Measurements from ENCODE around the gene TBC1D10B.

Gene TBC1D10B

DNA sequence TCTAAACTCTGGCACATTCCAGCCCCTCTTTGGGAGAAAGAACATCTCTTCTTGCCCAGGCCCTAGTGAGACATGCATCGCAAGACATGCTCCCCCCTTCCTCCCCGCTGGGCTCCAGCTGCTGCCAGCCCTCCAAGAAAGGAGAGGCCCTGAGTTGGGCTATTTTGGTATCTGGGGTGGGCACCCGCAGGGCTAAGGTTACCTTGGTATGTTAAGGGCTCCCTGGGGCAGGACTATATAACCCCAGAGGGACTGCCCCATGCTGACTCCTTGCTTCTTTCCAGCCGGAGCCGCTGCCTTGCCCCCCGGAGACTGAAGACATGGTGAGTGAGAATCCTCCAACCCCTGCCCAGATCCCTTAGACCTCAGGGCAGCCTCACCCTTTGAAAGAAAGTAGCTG, 4.2 kb upstream of the TBC1D10B start, which contains the start of gene MYL11:
Gene MYL11 (plus strand): TSS at position 265 of the 400 bp plus-strand sequence. CDS start 56 bp downstream, at position 321.
- DNase-seq (ENCODE audit: low read depth), result no peak

GRCh38 chr16:30372725-30373124, 2.4 kb upstream of the TBC1D10B start:
- no peak for DNase-seq (ENCODE audit: low read depth)

DNA sequence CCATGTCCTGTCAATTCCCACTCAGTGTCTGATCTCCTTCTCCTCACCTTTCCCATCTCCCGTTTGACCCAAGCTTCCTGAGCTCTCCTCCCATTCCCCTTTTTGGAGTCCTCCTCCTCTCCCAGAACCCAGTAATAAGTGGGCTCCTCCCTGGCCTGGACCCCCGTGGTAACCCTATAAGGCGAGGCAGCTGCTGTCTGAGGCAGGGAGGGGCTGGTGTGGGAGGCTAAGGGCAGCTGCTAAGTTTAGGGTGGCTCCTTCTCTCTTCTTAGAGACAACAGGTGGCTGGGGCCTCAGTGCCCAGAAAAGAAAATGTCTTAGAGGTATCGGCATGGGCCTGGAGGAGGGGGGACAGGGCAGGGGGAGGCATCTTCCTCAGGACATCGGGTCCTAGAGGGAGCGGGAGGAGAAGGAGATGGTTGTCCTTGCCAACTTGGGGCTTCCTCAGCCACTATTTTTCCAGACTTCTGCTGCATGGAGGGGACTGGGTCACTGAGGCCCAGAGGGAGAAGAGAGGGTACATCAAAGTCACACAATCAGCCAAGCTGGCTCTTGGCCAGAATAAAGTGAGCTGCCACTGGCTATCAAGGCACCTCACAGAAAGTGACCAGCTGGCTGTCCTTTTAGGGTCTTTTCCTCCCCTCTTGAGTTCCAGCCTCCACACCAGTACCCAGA, 1.9 kb upstream of the TBC1D10B start:
- no peak for DNase-seq (ENCODE audit: low read depth)

DNA sequence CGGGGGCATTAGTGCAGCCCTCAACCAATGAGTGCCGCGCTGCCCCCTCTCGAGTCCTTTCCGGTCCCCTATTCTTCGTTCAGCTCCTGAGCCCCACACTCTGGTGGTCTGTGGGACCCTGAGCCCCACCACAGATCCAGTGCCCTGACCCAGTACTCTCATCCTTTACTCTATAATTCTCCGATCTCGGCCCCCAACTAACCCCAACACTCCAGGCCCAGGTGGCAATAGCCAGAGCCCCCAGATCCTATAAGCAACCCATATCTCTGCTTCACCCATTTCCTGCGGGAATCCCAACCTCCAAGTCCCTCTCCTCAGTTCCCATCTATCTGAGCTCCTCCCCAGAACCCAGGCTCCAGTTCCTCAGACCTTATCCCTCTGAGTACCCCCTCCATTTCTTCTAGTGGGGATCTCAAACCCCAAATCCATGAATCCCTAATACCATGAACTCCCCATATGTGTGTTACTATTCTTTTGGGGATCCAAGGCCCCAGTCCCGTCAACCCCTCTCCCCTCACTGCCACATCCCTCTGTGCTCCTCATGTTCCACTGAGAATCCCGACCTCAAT, 1.0 kb upstream of the TBC1D10B start:
- no peak for DNase-seq (ENCODE audit: low read depth)

DNA sequence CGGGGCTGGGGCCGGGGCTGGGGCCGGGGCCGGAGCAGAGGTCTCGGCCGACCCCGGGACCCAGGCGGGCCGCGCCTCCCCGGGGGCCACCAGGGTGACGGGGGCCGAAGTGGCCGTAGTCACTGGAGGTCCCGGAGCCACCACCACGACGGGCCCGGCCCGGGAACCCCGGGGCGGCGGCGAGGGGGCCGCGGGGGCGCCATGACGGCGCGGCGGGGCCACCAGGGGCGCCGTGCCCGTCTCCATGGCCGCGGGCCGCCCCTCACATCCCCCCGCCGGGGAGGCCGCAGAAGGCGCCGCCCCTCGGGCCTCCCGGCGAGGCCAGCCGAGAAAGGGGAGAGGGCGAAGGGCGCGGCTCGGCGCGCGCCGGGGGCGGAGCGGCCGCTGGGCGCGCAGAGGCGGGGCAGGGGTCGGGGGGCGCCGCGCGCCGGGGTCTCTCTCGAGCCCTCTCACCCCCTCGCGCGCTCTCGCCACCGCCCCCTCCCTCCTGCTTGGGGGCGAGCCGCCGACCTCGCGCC, 297 bp downstream of the TBC1D10B start:
- no peak for DNase-seq (ENCODE audit: low read depth)

DNA sequence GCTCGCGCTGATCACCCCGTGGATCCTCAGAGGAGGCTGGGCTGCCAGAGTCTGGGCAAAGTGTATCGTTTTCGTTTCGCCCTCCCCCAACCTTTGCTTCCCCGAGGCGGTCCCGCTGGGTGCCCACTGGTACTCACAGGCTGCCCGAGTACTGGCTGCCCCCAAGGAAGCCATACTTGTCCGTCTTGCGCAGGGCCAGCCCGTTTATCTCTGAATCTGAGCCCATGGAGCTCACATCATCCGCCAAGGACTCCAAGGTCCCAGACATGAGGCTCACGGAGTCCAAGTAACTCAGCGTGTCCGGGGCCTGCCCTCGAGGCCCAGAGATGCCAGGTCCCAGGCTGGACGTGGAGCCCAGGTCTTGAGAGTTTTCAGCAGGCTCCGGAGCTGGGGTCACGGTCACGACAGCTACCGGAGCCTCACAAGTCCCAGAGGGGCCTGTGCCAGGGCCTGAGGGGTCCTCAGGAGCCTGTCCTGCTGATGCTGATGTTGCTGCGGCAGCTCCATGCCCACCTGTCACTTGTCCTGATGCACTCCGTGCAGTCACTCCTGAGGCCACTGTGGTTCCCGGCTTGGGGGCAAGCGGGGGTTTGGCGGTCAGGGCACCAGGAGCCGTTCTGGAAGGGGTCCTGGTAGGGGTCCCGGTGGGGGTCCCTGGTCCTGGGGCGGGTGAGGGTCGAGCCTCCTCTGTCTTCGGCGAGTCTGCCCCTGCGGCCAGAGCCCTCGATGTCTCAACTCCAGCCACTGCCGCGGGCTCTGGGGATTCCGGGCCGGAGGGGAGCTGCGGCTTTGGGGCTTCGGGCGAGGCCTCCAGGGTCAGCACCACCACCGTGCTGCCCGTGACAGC, 980 bp downstream of the TBC1D10B start:
- DNase-seq (ENCODE audit: low read depth), result no peak

DNA sequence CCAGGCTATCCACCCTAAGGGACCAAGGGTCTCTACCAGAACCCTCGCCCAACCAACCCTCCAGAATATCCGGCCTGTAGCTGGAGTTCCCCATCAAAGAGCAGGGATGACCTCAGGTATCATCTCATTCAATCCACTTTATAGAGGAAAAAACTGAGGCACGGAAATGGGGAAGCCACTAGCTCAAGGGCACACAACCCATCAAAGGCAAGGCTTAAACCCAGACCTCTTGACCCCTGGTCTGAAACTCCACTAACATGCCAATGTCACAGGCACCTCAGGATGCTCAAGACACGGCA, 1.6 kb downstream of the TBC1D10B start:
- DNase-seq (ENCODE audit: low read depth), result no peak

- DNase-seq (ENCODE audit: low read depth), result no peak
These were observed 2.0 kb downstream of the TBC1D10B start for GRCh38 chr16:30368122-30368791.

DNA sequence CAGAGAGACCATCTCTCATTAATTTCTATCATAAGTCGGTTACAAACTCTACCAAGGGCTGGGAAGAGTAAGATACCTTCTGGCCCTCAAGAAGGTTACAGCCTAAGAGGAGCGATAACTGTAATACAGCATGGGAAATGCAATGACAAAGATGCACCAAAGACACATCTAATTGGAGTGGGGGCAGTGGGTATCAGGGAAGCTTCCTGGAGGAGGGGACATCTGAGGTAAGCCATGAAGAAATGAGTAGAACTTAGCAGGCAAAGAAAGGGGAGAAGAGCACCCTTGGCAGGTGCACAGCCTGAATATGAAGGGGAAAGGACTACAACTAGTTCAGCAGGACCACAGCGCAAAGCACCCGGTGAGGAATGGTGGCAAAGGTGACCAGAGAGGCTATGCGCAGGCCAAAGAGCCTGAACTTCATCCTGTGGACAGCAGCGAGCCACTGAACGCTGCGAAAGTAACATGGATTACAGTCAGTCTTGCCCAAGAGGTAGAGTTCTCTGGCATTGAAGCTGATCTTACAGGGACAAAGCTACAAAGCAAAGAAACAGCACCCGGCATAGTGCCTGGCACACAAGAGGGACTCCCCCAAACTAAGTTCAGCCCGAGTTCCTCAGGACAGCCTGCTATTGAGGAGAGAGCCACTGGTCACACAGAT, 2.8 kb downstream of the TBC1D10B start:
- DNase-seq (ENCODE audit: low read depth), result no peak

DNA sequence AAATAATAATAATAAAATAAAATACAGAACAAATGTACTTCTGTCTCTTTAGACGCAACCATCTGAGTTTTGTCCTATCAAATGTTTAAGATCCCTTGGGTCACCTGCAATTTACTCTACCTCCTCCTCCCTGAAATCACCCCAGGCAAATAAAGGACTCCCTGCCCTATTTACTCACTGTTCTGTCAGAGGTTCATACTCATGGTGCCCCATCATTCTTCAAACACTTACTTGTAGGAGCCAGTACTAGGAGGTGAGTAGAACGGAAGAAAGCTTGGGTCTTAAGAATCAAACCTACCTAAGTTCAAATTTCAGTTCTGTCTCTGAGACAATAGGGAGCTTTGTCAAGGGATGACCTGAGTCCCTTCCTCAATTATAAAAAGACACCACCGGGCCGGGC, 3.8 kb downstream of the TBC1D10B start:
- no peak for DNase-seq (ENCODE audit: low read depth)

DNA sequence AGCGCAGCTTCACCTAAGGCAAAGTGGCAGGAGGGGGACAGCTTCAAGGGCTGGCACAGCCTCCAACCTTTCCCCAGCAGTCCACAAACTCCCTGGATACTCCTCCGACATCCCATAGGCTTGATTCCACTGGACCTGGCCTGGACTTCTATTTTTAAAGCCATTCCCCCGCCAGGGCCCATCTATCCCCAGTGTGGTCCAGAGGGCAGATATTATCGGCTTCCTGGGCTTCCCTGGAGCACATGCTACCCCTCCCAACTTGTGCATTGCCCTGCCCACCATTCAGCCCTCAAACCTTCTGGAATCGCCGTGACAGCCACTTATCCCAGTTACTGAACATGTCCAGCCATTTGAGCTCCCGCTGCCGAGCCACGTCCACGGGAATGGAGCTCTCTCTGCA, 5.1 kb downstream of the TBC1D10B start:
- no peak for DNase-seq (ENCODE audit: low read depth)

GRCh38 chr16:30361180-30361579, 9.1 kb downstream of the TBC1D10B start:
- no peak for DNase-seq (ENCODE audit: low read depth)

DNA sequence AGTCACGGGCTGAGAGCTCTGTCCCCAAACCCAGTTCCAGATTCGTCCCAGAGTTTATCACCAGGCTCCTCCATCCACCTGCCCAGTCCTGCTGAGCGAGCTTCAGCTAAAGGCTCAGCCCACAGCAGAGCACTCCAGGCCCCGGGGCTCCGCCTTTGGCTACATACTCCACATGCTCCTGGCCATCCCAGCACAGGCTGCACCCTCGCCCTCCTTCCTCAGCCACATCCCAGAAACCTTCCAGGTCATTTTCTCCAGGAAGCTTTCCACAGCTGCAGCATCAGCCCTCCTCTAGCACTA, 10.5 kb downstream of the TBC1D10B start:
- no peak for DNase-seq (ENCODE audit: low read depth)

DNA sequence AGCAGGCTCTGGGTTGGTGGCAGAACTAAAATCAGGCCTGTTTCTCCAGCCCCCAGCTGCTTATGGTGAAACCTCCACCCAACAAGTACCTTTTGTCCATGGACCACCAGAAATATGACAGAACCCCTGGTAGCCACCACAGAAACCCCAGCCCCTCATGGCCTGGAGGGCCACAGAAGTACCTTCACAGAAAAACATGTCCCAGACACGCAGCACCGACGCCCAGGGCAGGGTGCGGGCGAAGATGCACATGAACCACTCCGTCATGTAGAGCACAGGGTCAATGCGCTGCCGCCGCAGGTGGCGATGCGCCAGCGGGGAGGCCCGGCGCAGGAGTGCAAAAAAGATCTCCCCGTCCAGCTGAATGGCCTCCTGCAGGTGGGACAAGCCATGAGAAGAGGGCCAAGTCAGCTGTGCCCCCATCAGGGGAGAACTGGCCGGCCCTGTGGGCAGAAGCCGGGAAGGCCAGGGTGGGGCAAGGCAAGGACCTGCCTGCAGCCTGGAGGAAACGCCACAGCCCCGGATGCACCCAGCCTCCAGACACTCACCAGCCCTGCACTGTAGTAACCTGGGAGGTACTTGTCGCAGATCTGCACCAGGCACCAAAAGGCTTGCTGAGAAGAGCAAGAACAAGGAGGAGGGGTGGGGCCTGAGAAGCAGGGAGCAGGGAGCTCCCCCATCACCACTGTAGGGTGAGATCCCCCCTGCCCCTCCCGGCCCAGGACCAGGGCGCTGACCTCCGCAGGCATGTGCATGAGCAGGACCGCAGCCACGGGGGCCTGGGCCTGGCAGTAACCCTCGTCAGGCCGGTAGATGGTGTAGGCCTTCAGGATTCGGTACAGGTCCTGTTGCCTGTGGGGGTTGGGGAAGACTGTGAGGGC, 11.1 kb downstream of the TBC1D10B start:
- DNase-seq (ENCODE audit: low read depth), result no peak

DNA sequence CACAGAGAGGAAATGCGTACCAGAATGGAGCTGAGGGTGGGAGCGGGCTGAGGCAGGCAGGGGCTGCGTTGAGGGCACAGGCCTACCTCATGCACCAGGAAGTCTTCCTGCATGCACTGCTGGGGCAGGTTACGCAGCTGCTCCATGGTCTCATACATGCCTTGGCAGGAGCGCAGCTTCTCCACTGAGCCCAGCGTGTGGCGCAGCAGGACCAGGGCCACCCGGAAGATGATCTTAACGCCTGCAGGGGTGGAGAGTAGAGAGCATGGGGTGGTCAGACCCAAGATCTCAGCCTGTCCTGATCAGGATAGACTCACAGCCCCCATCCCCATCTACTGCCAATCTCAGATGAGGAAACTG, 11.7 kb downstream of the TBC1D10B start:
- no peak for DNase-seq (ENCODE audit: low read depth)

- no peak for DNase-seq (ENCODE audit: low read depth)
These were observed 12.3 kb downstream of the TBC1D10B start for GRCh38 chr16:30357715-30358576.

GRCh38 chr16:30357085-30357714, 13.1 kb downstream of the TBC1D10B start:
- DNase-seq (ENCODE audit: low read depth), result no peak

DNA sequence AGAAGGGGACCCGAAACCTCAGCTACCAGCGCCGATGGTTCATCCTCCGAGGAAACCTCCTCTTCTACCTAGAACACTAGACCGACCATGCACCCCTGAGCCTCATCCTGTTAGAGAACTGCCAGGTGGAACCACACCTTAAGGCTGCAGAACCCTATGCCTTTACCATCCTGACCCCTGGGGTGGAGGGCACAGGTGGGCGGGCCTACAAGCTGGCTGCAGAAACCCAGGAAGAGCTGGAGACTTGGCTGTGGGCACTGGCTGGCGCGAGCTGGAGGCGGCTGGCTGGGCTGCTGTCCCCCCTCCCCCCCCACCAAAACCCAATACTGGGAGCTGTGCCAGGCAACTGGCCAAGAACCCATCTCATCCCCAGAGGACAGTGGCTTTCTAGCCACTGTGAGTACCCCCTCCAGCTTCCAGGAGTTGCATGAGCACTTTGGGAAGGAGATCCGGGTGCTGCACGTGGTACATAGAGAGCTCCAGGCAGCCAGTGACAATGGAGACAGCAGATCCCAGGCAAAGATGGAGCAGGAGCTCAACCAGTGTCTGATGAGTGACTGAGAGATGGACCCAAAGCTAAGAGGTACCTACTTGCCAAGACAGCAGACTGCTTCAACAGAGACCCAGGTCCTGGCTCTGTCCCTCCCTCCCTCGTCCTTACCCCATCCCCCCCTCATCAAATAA, 13.8 kb downstream of the TBC1D10B start:
- no peak for DNase-seq (ENCODE audit: low read depth)

DNA sequence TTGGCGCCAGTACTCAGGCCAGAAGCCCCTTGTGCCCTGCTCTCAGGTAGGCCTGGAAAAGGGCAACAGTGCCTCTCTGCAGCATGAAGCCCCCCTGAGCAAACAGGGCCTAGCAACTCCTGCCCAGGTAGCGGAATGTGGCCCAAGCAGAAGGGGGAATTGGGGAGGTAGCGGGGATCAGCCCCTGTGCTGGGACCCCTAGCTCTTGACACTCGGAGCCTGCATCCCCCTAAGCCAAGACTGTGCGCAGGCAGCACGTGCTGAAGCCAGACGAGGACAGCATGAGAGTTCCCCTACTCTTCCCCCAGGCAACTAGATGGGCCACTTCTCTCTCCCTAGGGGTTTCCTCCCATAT, 14.4 kb downstream of the TBC1D10B start:
- no peak for DNase-seq (ENCODE audit: low read depth)

All from activated T-cell treated with anti-CD3 and anti-CD28 coated beads for 1 hour (primary cell).